Esophagus muscularis mucosa (tissue), 4 donors: ENCODE data around the gene GJB3.

Source experiments
- EP300 ChIP-seq: sonication (generic); formaldehyde crosslinking; IDR thresholded peaks from one replicate; pipeline ENCODE4 v1.6.1; 2017; ENCODE audit warnings: antibody characterized with exemption
- POLR2A ChIP-seq: fragments of 450-650 bp; IDR thresholded peaks from one replicate; pipeline ENCODE4 v1.6.1; 2017; ENCODE audit warnings: antibody characterized with exemption, moderate library complexity, mild to moderate bottlenecking, low read depth
- TF ChIP-seq, protein P1 (sequence below), 3 experiments: fragments of 200-600 bp in 2 of 3; fragments of 450-650 bp in 1 of 3; sonication (generic) in 2 of 3; IDR thresholded peaks; one replicate each; pipeline ENCODE4 v1.5.1; 2017 to 2019; ENCODE audit warnings: antibody characterized with exemption in 3 of 3, mild to moderate bottlenecking in 2 of 3, moderate library complexity in 1 of 3

DNA sequence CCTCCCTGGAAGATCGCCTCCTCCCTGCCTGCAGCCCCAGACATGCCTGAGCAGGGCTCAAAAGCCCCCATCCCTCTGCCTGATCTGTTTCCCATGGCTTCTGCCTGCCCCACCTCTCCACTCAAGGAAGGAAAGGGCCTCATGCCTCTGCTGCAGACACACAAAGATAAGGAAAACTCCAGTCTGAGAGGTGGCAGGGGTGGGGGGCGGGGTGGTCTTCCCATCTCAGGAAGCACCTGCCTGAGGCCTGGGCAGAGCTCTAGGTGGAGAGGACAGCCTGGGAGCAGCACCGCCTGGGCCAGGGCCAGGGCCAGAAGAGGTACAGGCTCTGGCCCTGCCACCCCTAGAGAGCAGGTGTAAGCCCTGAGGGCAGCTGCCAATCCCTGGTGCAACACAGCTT lies 4.1 kb upstream of the GJB3 start:
- TF ChIP-seq POLR2A (no peak), EP300 (no peak)
- TF ChIP-seq, protein P1, sequence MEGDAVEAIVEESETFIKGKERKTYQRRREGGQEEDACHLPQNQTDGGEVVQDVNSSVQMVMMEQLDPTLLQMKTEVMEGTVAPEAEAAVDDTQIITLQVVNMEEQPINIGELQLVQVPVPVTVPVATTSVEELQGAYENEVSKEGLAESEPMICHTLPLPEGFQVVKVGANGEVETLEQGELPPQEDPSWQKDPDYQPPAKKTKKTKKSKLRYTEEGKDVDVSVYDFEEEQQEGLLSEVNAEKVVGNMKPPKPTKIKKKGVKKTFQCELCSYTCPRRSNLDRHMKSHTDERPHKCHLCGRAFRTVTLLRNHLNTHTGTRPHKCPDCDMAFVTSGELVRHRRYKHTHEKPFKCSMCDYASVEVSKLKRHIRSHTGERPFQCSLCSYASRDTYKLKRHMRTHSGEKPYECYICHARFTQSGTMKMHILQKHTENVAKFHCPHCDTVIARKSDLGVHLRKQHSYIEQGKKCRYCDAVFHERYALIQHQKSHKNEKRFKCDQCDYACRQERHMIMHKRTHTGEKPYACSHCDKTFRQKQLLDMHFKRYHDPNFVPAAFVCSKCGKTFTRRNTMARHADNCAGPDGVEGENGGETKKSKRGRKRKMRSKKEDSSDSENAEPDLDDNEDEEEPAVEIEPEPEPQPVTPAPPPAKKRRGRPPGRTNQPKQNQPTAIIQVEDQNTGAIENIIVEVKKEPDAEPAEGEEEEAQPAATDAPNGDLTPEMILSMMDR (IDR thresholded peaks at IDR 0.05), result no peak
